Measurements from ENCODE around the gene AP2B1.

DNA sequence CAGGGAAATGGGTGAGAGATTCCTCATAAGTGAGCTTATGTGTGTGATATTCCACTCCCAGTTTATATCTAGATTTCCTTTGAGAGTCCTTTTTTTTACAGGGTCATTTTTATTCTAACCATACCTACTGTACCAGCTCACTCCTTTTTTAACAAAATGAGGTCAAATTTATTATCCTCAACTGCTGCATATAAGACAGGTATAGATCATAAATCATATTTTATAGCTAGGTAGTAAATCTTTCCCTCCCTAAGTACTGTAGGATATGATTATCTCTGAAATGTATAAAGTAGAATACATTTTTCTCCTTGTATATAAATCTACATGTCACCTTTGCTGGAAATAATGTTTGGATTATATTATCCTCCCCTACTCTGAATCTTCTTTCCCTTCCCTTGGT, 31.5 kb downstream of the AP2B1 start:
- TF ChIP-seq POLR2A (IDR thresholded peaks at IDR 0.05; ENCODE audit: low read length), result no peak
- TF ChIP-seq GATA1 (IDR thresholded peaks at IDR 0.05; ENCODE audit: low read depth, low read length), result no peak

All from erythroblast (primary cell).